ENCODE results near the gene SAP30L.

SAP30L gene

DNA sequence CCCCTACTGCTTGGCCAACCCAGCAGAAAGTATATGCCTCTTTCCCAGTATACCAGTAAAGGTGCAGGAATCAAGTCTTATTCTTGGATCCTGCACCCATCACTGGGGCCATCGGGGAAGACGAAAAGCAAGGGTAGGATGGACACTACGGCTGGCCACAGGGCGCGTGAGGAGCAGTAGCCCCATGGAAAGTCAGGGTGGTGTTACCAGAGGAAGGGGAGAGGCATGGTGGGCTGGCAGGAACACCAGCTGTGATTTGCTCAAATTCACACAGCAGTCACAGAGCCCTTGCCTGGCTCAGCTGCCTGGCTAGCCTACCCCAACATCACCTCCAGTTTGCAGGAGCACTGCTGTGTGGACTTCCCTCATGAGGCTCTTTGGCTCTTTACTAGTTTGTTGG is 34.5 kb upstream of the SAP30L start:
- H3K27me3 ChIP-seq = no peaks in the 10 kb centered on the region
- TF ChIP-seq Cebpa-rat (IDR thresholded peaks at IDR 0.05) = no peak
- no peaks in the 10 kb centered on the region; a peak in 1 of 22 replicates for H4K20me1 ChIP-seq
- no peak overlapping the region for H3K4me2 ChIP-seq
- no peaks in the 10 kb centered on the region for H3K9me3 ChIP-seq (replicated peaks in 1 of 11)
- peaks cover 9 to 58% (median 25%) of the 10 kb centered on the region in 11 experiments; a peak in 16 of 22 replicates for H3K36me3 ChIP-seq
- H3K4me1 ChIP-seq = peaks cover 0 to 10% (median 6%) of the 10 kb centered on the region in 10 experiments; a peak in 14 of 20 replicates
- no peak overlapping the region for H3K27ac ChIP-seq
- no peak overlapping the region for H3K9ac ChIP-seq
- H3K4me3 ChIP-seq = no peak overlapping the region

DNA sequence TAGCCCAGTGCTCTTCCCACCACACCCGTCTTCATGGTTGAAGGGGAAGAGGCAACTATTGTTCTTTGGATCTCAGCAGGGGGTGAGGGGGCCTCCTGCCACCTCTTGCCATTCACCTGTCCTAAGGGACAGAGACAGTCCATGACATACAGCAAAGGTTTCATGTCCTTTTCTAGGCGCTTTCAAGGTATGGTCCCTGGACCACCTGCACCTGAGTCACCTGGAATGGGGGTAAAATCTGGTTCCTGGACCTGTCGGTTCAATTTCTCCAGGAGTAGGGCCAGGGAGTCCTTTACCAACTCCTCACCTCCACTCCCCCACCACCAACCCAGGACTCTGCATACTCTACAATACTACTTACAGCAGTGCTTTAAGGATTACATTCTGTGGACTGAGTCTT is 33.5 kb upstream of the SAP30L start:
- Histone ChIP-seq H4K20me1 (peaks cover 0 to 8% (median 0%) of the 10 kb centered on the region in 11 experiments; a peak in 3 of 22 replicates), H3K4me2 (no peak overlapping the region), H3K9me3 (replicated peaks in 1 of 11) (no peaks in the 10 kb centered on the region), H3K9ac (no peak overlapping the region), H3K27ac (no peak overlapping the region), H3K4me1 (peaks cover 0 to 19% (median 15%) of the 10 kb centered on the region in 10 experiments; a peak in 16 of 20 replicates), H3K27me3 (no peaks in the 10 kb centered on the region), H3K4me3 (no peak overlapping the region), H3K36me3 (peaks cover 9 to 65% (median 25%) of the 10 kb centered on the region in 11 experiments; a peak in 16 of 22 replicates)
- no peak for TF ChIP-seq Cebpa-rat (IDR thresholded peaks at IDR 0.05)

DNA sequence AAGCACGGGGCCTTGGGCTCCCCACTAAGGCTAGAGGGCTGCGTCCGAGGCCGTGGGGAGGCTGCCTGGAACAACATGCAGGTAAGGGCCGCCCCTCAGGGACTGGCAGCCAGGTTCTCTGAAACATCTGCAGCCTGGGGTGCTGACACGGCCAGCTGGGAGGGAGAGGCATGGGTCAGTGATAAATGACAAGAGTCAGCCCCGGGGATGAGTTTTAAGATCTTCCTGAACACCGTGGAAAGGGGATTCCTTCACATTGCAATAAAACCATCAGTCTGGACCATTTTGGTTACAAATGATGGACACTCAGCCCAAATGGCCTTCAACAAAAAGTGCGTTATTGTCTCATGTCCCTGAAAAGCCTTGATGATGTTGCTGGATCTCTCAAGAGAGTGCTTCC is 32.9 kb upstream of the SAP30L start:
- Histone ChIP-seq H3K27ac (no peak overlapping the region), H3K27me3 (no peaks in the 10 kb centered on the region), H4K20me1 (peaks cover 0 to 13% (median 0%) of the 10 kb centered on the region in 11 experiments; a peak in 3 of 22 replicates), H3K36me3 (peaks cover 9 to 71% (median 25%) of the 10 kb centered on the region in 11 experiments; a peak in 17 of 22 replicates), H3K9me3 (replicated peaks in 1 of 11) (no peaks in the 10 kb centered on the region), H3K4me2 (no peak overlapping the region), H3K4me1 (peaks cover 0 to 21% (median 16%) of the 10 kb centered on the region in 10 experiments; a peak in 14 of 20 replicates), H3K9ac (no peak overlapping the region), H3K4me3 (no peak overlapping the region)
- no peak for TF ChIP-seq Cebpa-rat (IDR thresholded peaks at IDR 0.05)

DNA sequence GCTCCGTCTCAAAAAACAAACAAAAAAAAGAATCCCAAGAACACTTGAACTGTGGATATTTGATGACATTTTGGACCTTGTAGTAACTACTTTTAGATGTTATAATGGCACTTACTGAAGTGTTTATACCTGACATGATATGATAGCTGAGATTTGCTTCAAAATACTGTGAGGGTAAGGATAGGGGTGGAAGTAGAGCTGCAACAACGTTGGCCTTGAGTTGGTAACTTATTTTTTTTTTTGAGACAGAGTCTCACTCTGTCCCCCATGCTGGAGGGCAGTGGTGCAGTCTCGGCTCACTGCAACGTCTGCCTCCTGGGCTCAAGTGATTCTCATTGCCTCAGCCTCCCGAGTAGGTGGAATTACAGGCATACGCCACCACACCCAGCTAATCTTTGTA is 30.7 kb upstream of the SAP30L start:
- no peak overlapping the region for H3K27ac ChIP-seq
- no peak overlapping the region for H3K4me2 ChIP-seq
- no peak overlapping the region for H3K4me3 ChIP-seq
- peaks cover 0 to 21% (median 16%) of the 10 kb centered on the region in 10 experiments; a peak in 13 of 20 replicates for H3K4me1 ChIP-seq
- H3K9ac ChIP-seq = no peak overlapping the region
- H3K36me3 ChIP-seq = peaks cover 9 to 90% (median 37%) of the 10 kb centered on the region in 11 experiments; a peak in 17 of 22 replicates
- H3K27me3 ChIP-seq = no peaks in the 10 kb centered on the region
- peaks cover 0 to 14% (median 0%) of the 10 kb centered on the region in 11 experiments; a peak in 4 of 22 replicates for H4K20me1 ChIP-seq
- TF ChIP-seq Cebpa-rat (IDR thresholded peaks at IDR 0.05) = no peak
- no peaks in the 10 kb centered on the region for H3K9me3 ChIP-seq (replicated peaks in 1 of 11)

DNA sequence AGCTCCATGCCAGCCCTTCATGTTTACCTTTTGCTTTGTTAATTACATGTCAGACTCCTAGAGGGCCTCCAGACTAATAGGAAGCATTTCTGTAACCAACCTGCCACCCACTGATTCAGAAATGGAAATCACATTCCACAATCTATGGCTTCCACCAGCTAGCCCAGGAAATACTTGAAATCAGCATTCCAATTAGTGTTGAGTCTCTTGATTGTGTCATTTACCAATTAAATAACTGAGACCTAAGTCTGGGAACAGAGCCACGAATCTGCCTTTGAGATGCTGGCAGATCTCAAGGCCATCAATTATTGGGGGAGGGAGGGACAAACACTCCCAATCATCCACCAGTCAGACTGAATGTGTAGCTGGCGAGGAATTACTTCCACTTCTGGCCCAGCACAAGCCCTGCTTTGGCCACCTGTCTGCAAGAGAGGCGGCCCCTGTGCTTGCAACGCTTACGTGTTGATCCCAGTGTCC is 27.4 kb upstream of the SAP30L start:
- TF ChIP-seq Cebpa-rat (IDR thresholded peaks at IDR 0.05) = no peak

DNA sequence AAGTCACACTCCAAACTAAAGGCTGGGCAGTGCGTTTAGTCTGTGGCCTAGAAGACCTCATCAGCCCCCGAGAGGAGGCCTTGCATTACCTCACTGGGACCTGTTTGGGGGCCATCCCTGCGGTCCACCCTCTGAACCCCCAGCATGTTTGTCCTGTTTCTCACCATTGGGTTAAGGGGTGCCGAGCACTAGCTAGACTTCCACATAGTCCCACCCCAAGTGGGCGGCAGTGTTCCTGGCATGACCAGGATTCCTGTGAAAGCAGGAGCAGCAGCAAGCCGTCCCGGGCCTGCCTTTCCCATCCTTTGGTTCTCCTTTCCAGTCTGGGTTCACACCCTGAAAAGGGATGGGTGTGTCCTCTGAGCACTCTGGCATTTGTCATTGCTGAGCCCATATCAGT is 26.6 kb upstream of the SAP30L start:
- H3K4me1 ChIP-seq = peaks cover 0 to 21% (median 16%) of the 10 kb centered on the region in 10 experiments; a peak in 13 of 20 replicates
- H3K9ac ChIP-seq = no peak overlapping the region
- no peak overlapping the region for H3K27ac ChIP-seq
- H3K4me2 ChIP-seq = no peak overlapping the region
- H3K27me3 ChIP-seq = no peaks in the 10 kb centered on the region
- peaks cover 9 to 20% (median 15%) of the 10 kb centered on the region in 11 experiments; a peak in 19 of 22 replicates for H3K9me3 ChIP-seq (replicated peaks in 1 of 11)
- H3K4me3 ChIP-seq = no peak overlapping the region
- peaks cover 0 to 14% (median 0%) of the 10 kb centered on the region in 11 experiments; a peak in 3 of 22 replicates for H4K20me1 ChIP-seq
- H3K36me3 ChIP-seq = peaks cover 0 to 63% (median 28%) of the 10 kb centered on the region in 11 experiments; a peak in 17 of 22 replicates
- no peak for TF ChIP-seq Cebpa-rat (IDR thresholded peaks at IDR 0.05)

More for the DNA sequence above, 27.4 kb upstream of the SAP30L start:
- Histone ChIP-seq H3K9ac (no peak overlapping the region), H3K4me1 (peaks cover 0 to 21% (median 16%) of the 10 kb centered on the region in 10 experiments; a peak in 13 of 20 replicates), H3K4me2 (no peak overlapping the region), H3K4me3 (no peak overlapping the region), H4K20me1 (peaks cover 0 to 14% (median 0%) of the 10 kb centered on the region in 11 experiments; a peak in 3 of 22 replicates), H3K27ac (no peak overlapping the region), H3K36me3 (peaks cover 0 to 70% (median 28%) of the 10 kb centered on the region in 11 experiments; a peak in 17 of 22 replicates), H3K27me3 (no peaks in the 10 kb centered on the region), H3K9me3 (replicated peaks in 1 of 11) (peaks cover 5 to 13% (median 11%) of the 10 kb centered on the region in 11 experiments; a peak in 19 of 22 replicates)

DNA sequence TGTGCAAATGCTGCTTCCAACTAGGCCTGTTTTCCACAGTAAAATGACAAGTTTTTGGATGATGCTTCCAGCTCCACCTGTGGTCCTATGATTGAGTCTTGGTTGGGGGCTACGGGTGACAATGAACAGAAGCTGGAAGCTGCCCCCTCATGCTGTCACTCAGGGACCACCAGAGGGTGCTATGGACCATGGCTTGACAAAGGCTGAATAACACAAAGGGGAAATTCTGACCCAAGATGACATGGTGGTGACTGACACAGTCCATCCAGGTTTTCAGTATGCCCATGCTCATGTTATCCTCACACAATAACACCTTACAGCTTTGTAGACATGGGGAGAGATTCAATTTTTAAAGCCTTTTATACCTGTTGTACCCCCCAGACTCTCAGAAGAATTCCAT is 23.9 kb upstream of the SAP30L start:
- Histone ChIP-seq H3K27me3 (no peaks in the 10 kb centered on the region), H3K36me3 (peaks cover 0 to 48% (median 28%) of the 10 kb centered on the region in 11 experiments; a peak in 17 of 22 replicates), H4K20me1 (peaks cover 0 to 13% (median 0%) of the 10 kb centered on the region in 11 experiments; a peak in 3 of 22 replicates), H3K9ac (no peak overlapping the region), H3K9me3 (replicated peaks in 1 of 11) (peaks cover 12 to 24% (median 15%) of the 10 kb centered on the region in 11 experiments; a peak in 19 of 22 replicates), H3K4me1 (peaks cover 0 to 7% (median 3%) of the 10 kb centered on the region in 10 experiments; a peak in 12 of 20 replicates), H3K4me2 (no peak overlapping the region), H3K4me3 (no peak overlapping the region), H3K27ac (no peak overlapping the region)
- TF ChIP-seq Cebpa-rat (IDR thresholded peaks at IDR 0.05) = no peak

DNA sequence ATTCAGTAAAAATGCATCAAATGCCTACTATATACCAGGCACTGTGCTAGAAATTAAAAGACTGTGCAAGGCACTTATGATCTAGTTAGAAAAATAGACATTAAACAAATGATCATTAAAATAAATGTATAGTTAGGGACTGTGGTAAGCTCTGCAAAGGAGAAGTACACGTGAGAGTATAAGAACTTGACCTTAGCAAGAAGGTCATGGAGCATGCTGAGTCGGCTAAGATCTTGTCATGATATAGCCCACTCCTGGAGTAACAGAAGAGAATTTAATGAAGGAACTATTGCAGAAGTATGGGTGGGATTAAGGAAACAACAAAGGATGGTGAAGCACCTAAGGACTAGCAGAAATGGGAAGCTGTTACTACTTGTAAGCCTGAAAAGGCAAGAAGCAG is 23.5 kb upstream of the SAP30L start:
- Histone ChIP-seq H3K9ac (no peak overlapping the region), H3K9me3 (replicated peaks in 1 of 11) (peaks cover 12 to 24% (median 15%) of the 10 kb centered on the region in 11 experiments; a peak in 19 of 22 replicates), H3K36me3 (peaks cover 0 to 48% (median 28%) of the 10 kb centered on the region in 11 experiments; a peak in 17 of 22 replicates), H4K20me1 (peaks cover 0 to 9% (median 0%) of the 10 kb centered on the region in 11 experiments; a peak in 3 of 22 replicates), H3K4me2 (no peak overlapping the region), H3K4me1 (peaks cover 0 to 2% (median 0%) of the 10 kb centered on the region in 10 experiments; a peak in 6 of 20 replicates), H3K4me3 (no peak overlapping the region), H3K27me3 (no peaks in the 10 kb centered on the region), H3K27ac (no peak overlapping the region)
- TF ChIP-seq Cebpa-rat (IDR thresholded peaks at IDR 0.05) = no peak

DNA sequence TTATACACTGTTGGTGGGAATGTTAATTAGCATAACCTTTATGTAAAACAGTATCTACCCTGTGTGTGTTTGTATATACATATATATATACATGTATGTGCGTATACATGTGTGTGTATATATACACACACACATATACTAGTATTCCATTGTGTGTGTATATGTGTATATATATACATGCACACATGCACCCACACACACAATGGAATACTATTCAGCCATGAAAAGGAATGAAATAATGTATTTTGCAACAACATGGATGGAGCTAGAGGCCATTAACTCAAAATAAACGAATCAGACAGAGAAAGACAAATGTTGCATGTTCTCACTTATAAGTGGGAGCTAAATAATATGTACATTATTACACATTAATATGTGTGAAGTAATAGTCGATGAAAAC is 17.6 kb upstream of the SAP30L start:
- Histone ChIP-seq H3K9ac (no peak overlapping the region), H3K36me3 (peaks cover 0 to 17% (median 5%) of the 10 kb centered on the region in 11 experiments; a peak in 7 of 22 replicates), H3K4me2 (no peak overlapping the region), H3K4me3 (no peak overlapping the region), H4K20me1 (no peaks in the 10 kb centered on the region), H3K27me3 (no peaks in the 10 kb centered on the region), H3K27ac (no peak overlapping the region), H3K9me3 (replicated peaks in 1 of 11) (peaks cover 3 to 14% (median 6%) of the 10 kb centered on the region in 11 experiments; a peak in 16 of 22 replicates), H3K4me1 (peaks cover 0 to 2% (median 0%) of the 10 kb centered on the region in 10 experiments; a peak in 2 of 20 replicates)
- TF ChIP-seq Cebpa-rat (IDR thresholded peaks at IDR 0.05) = no peak
